Transverse colon (tissue), 3 donors: ENCODE measurements around the gene TMEM129.

Source experiments
- CTCF ChIP-seq, 5 experiments: fragments of 200-600 bp in 3 of 5; fragments of 450-650 bp in 2 of 5; sonication (generic) in 3 of 5; IDR thresholded peaks; 1 replicate in 2 of 5; 2 replicates in 3 of 5; pipeline ENCODE4 v1.5.1; 2016 to 2017; ENCODE audit warnings: antibody characterized with exemption in 5 of 5, inconsistent platforms in 3 of 5, mild to moderate bottlenecking in 2 of 5, moderate library complexity in 1 of 5
- POLR2A ChIP-seq: fragments of 450-650 bp; IDR thresholded peaks from one replicate; pipeline ENCODE4 v1.6.1; 2016; ENCODE audit warnings: antibody characterized with exemption, mild to moderate bottlenecking, moderate library complexity

GRCh38 chr4:1717129-1718094 lies 3.7 kb downstream of the TMEM129 start:
- TF ChIP-seq POLR2A = no peak
- no peak for TF ChIP-seq CTCF (IDR thresholded peaks at IDR 0.05)
